GM10266 (cell line): Measurements from ENCODE around the gene PTPDC1.
"Not testable (repeated sequence)": the region's sequence is repeated elsewhere in the genome, so short reads cannot be mapped to it uniquely, and the experiment has no call there.

Source experiments
- DNase-seq: peaks from one replicate; pipeline ENCODE4 v3.0.0; 2012; ENCODE audit errors: extremely low spot score
- CTCF ChIP-seq: IDR thresholded peaks from 2 replicates; pipeline ENCODE4 v1.5.1; 2012; ENCODE audit warnings: mild to moderate bottlenecking, low read depth; ENCODE audit not compliant: control insufficient read depth, insufficient read depth; ENCODE audit errors: missing control alignments

The PTPDC1 gene

GRCh38 chr9:94086486-94087345, 2.5 kb downstream of the PTPDC1 start:
- no peak for TF ChIP-seq CTCF
- no peak for DNase-seq

DNA sequence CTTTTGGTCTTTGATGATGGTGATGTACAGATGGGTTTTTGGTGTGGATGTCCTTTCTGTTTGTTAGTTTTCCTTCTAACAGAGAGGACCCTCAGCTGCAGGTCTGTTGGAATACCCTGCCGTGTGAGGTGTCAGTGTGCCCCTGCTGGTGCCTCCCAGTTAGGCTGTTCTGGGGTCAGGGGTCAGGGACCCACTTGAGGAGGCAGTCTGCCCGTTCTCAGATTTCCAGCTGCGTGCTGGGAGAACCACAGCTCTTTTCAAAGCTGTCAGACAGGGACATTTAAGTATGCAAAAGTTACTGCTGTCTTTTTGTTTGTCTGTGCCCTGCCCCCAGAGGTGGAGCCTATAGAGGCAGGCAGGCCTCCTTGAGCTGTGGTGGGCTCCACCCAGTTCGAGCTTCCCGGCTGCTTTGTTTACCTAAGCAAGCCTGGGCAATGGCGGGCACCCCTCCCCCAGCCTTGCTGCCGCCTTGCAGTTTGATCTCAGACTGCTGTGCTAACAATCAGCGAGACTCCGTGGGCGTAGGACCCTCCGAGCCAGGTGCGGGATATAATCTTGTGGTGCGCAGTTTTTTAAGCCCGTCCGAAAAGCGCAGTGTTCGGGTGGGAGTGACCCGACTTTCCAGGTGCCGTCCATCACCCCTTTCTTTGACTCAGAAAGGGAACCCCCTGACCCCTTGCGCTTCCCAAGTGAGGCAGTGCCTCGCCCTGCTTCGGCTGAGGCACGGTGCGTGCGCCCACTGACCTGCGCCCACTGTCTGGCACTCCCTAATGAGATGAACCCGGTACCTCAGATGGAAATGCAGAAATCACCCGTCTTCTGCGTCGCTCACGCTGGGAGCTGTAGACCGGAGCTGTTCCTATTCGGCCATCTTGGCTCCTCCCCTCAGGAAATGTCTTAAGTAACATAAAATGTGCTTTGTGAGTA, 10.2 kb downstream of the PTPDC1 start:
- DNase-seq = not testable (repeated sequence)

GRCh38 chr9:94096819-94097577, 12.7 kb downstream of the PTPDC1 start:
- no peak for DNase-seq
- TF ChIP-seq CTCF = no peak

DNA sequence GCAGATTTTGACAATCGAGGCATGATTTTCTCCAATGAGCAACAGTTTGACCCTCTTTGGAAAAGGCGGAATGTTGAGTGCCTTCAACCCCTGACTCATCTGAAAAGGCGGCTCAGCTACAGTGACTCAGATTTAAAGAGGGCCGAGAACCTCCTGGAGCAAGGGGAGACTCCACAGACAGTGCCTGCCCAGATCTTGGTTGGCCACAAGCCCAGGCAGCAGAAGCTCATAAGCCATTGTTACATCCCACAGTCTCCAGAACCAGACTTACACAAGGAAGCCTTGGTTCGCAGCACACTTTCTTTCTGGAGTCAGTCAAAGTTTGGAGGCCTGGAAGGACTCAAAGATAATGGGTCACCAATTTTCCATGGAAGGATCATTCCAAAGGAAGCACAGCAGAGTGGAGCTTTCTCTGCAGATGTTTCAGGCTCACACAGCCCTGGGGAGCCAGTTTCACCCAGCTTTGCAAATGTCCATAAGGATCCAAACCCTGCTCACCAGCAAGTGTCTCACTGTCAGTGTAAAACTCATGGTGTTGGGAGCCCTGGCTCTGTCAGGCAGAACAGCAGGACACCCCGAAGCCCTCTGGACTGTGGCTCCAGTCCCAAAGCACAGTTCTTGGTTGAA, 13.6 kb downstream of the PTPDC1 start:
- no peak for TF ChIP-seq CTCF
- no peak for DNase-seq

- no peak for TF ChIP-seq CTCF
- no peak for DNase-seq
Observed at GRCh38 chr9:94100152-94100879, 16.1 kb downstream of the PTPDC1 start.

DNA sequence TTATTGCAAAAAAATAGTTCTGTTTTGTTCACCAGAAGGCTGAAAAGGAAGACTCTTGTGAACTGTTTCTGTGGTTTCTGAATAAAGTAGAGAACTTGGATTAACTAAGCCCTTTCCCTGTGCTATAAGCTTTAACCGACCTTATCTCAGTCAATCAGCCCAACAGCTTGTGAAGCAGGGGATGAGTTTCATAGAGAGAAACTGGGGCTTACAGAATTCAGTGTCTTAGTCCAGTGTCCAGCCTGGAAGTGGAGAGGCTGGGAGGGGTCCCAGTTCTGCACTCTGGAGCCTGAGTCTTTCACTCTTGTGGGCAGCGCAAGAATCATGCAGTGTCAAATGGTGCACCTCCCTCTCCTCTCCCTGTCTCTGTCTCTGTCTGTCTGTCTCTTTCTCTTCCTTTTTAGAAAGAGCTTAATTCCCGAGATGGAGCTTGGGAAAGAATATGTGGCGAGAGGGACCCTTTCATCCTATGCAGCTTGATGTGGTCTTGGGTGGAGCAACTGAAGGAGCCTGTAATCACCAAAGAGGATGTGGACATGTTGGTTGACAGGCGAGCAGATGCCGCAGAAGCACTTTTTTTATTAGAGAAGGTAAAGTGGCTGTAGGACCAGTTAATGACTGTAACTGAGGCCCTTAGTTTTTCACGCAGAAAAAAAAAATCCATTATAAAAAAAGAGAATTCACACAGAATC, 17.0 kb downstream of the PTPDC1 start:
- TF ChIP-seq CTCF = no peak
- DNase-seq = no peak
